Endothelial cell (in vitro differentiated cells): ENCODE results near the gene WFDC10A. TPM values are rescaled to one million over a fixed set of nuclear protein-coding genes. Genes with fewer than 3 reads are reported as not detected.

Source experiments
- DNase-seq: peaks from one replicate; pipeline ENCODE4 v3.0.0; 2021; ENCODE audit warnings: low spot score
- H3K27ac Mint-ChIP-seq: one replicate; pipeline ENCODE4 v1.8.0; 2021; ENCODE audit warnings: mixed read lengths, inconsistent platforms; ENCODE audit not compliant: unreplicated experiment
- H3K27me3 Mint-ChIP-seq: one replicate; pipeline ENCODE4 v1.8.0; 2021; ENCODE audit warnings: mild to moderate bottlenecking, moderate library complexity, mixed read lengths, inconsistent platforms; ENCODE audit not compliant: unreplicated experiment
- H3K36me3 Mint-ChIP-seq: one replicate; pipeline ENCODE4 v1.8.0; 2021; ENCODE audit warnings: mild to moderate bottlenecking, low read depth, mixed read lengths, inconsistent platforms; ENCODE audit not compliant: unreplicated experiment
- H3K4me1 Mint-ChIP-seq: one replicate; pipeline ENCODE4 v1.8.0; 2021; ENCODE audit warnings: mild to moderate bottlenecking, mixed read lengths, inconsistent platforms; ENCODE audit not compliant: unreplicated experiment
- H3K4me3 Mint-ChIP-seq: one replicate; pipeline ENCODE4 v1.8.0; 2021; ENCODE audit warnings: mild to moderate bottlenecking, mixed read lengths, inconsistent platforms; ENCODE audit not compliant: unreplicated experiment
- H3K9me3 Mint-ChIP-seq: one replicate; pipeline ENCODE4 v1.8.0; 2021; ENCODE audit warnings: mixed read lengths, inconsistent platforms; ENCODE audit not compliant: unreplicated experiment
- total RNA-seq: library from RNA; stranded (reverse); fragmentation: NEBNext Ultra II Directional; extraction: Animal tissue kit (Norgen Biotek cat#: 25700); gene quantifications from one replicate; pipeline ENCODE4 v1.2.1, GENCODE V29; 2021; ENCODE audit not compliant: unreplicated experiment
- TF ChIP-seq, protein P1 (sequence below): fragments of 200-600 bp; sonication (generic); IDR thresholded peaks from one replicate; pipeline ENCODE4 v1.5.0; 2021; ENCODE audit warnings: antibody characterized with exemption; ENCODE audit not compliant: unreplicated experiment

Gene WFDC10A
- total RNA-seq, 1 donor from 2014 or later = not detected

DNA sequence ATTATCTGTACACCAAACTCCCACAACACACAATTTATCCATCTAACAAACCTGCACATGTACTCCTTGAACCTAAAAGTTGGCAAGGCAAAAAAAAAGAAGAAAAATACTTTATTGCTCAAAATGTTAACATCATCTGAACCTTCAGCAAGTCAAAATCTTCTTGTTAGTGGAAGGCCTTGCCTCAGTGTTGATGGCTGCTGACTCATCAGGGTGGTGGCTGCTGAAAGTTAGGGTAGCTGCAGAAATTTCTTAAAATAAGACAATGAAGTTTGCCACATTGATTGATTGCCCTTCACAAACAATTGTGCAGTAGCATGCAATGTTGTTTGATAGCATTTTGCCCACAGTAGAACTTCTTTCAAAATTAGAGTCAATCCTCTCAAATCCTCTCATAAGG is 43.2 kb downstream of the WFDC10A start:
- H3K9me3 Mint-ChIP-seq = no peaks in the 10 kb centered on the region
- no peak overlapping the region for H3K27ac Mint-ChIP-seq
- no peaks in the 10 kb centered on the region for H3K4me1 Mint-ChIP-seq
- no peak overlapping the region for H3K4me3 Mint-ChIP-seq
- DNase-seq = no peak
- TF ChIP-seq, protein P1, sequence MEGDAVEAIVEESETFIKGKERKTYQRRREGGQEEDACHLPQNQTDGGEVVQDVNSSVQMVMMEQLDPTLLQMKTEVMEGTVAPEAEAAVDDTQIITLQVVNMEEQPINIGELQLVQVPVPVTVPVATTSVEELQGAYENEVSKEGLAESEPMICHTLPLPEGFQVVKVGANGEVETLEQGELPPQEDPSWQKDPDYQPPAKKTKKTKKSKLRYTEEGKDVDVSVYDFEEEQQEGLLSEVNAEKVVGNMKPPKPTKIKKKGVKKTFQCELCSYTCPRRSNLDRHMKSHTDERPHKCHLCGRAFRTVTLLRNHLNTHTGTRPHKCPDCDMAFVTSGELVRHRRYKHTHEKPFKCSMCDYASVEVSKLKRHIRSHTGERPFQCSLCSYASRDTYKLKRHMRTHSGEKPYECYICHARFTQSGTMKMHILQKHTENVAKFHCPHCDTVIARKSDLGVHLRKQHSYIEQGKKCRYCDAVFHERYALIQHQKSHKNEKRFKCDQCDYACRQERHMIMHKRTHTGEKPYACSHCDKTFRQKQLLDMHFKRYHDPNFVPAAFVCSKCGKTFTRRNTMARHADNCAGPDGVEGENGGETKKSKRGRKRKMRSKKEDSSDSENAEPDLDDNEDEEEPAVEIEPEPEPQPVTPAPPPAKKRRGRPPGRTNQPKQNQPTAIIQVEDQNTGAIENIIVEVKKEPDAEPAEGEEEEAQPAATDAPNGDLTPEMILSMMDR = no peak
- H3K36me3 Mint-ChIP-seq = no peaks in the 10 kb centered on the region
- H3K27me3 Mint-ChIP-seq = no peaks in the 10 kb centered on the region

DNA sequence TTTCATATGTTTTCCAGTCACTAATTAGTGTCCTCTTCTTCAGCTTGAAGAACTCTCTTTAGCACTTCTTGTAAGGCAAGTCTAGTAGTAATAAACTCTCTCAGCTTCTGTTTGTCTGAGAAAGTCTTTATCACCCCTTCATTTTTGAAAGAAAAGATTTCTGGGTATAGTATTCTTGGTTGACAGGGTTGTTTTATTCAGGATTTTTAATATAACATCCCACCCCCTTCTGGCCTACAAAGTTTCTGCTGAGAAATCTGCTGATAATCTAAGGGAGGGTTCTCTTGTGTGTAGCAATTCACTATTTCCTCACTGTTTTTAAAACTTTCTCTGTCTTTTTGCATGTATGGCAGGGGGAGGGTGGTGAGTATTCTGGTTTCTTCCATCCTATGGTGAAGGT is 50.1 kb downstream of the WFDC10A start:
- no peaks in the 10 kb centered on the region for H3K36me3 Mint-ChIP-seq
- no peak for DNase-seq
- TF ChIP-seq, protein P1 = no peak
- H3K27me3 Mint-ChIP-seq = peaks cover 4% of the 10 kb centered on the region
- no peaks in the 10 kb centered on the region for H3K9me3 Mint-ChIP-seq
- H3K4me3 Mint-ChIP-seq = no peak overlapping the region
- no peak overlapping the region for H3K27ac Mint-ChIP-seq
- no peaks in the 10 kb centered on the region for H3K4me1 Mint-ChIP-seq

Other genes with a start within 250 kb of the WFDC10A start
- 2.0 TPM for gene DBNDD2, start 221.4 kb upstream of the WFDC10A start, total RNA-seq
- gene PIGT, start 213.6 kb upstream of the WFDC10A start, total RNA-seq = 68.6 TPM
- gene WFDC2, start 160.0 kb upstream of the WFDC10A start, total RNA-seq = 4.6 TPM
- gene SPINT3, start 114.1 kb upstream of the WFDC10A start, total RNA-seq = not detected
- gene WFDC6, start 90.3 kb upstream of the WFDC10A start, total RNA-seq = not detected
- gene EPPIN, start 82.3 kb upstream of the WFDC10A start, total RNA-seq = not detected
- gene WFDC8, start 50.5 kb upstream of the WFDC10A start, total RNA-seq = not detected
- not detected for gene WFDC9, start 1.5 kb downstream of the WFDC10A start, total RNA-seq
- not detected for gene WFDC11, start 40.5 kb downstream of the WFDC10A start, total RNA-seq
- not detected for gene WFDC13, start 72.3 kb downstream of the WFDC10A start, total RNA-seq
- gene WFDC10B, start 75.3 kb downstream of the WFDC10A start, total RNA-seq = not detected
- gene SPINT4, start 92.6 kb downstream of the WFDC10A start, total RNA-seq = not detected
- not detected for gene WFDC3, start 162.1 kb downstream of the WFDC10A start, total RNA-seq
- gene DNTTIP1, start 162.2 kb downstream of the WFDC10A start, total RNA-seq = 36.9 TPM
- 22.9 TPM for gene UBE2C, start 182.9 kb downstream of the WFDC10A start, total RNA-seq
- gene TNNC2, start 197.6 kb downstream of the WFDC10A start, total RNA-seq = not detected
- gene SNX21, start 204.1 kb downstream of the WFDC10A start, total RNA-seq = 11.9 TPM
- gene ACOT8, start 227.7 kb downstream of the WFDC10A start, total RNA-seq = 25.3 TPM
- gene ZSWIM3, start 227.9 kb downstream of the WFDC10A start, total RNA-seq = 6.7 TPM